Measurements from ENCODE around the gene COMMD1. TPM values are rescaled to one million over a fixed set of nuclear protein-coding genes. Genes with fewer than 3 reads are reported as not detected.

The COMMD1 gene
- polyA plus RNA-seq, 1 donor (not counting 4 experiments of a cell fraction or from before 2014, with no cell fraction given): 44.8 TPM

DNA sequence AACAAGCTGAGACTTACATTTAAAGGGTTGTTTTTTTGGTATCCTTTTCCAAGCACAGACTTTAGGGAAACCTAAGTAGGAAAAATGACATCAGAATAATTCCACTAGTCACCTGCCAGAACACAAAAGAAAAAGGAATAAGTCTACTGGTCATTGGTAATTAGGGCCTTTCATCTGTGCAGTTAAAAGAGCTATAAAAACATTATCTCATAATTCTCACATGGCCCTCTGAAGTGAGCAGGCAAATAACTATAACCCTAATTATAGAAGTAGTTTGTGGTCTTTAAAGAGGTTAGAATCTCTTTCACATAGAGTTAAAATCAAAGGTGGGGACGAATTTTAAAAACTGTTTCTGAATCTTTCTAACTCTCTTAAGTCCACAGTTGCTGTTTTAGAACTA is 179.3 kb downstream of the COMMD1 start:
- FAIRE-seq (no peak), DNase-seq (ENCODE audit: low read depth, low spot score) (no peak)
- dilution Hi-C loops (cut with MboI; ENCODE audit: extremely low pct_ligation_motif_present, low sequenced_read_pairs): no loop called here

DNA sequence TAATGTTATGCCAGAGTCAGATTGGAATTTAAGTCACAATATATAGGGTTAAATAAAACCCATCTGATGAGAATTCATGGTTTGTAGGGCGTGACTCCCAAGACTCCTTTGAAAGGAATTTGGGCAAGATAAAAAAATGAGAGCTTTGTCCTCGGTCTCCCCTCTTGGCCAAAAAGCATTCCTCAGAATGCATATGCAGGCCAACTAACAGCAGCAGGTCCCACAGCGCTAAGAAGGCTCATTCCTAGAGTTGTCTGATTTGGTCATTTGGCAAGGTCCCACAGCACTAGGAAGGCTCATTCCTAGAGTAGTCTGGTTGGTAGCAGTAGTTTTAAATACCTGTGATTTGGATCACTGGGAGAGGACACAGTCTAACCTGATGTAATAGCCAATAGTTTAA is 184.2 kb downstream of the COMMD1 start:
- Histone ChIP-seq H3K9me3 (ENCODE audit: control insufficient read depth, low read depth, low read length) (no peaks in the 10 kb centered on the region), H3K4me2 (ENCODE audit: control insufficient read depth, extremely low read depth, insufficient read depth, low read depth, low read length) (no peak overlapping the region), H3K36me3 (ENCODE audit: control insufficient read depth in 2 of 2, extremely low read depth in 1 of 2, insufficient read depth in 2 of 2, low read length in 2 of 2) (no peaks in the 10 kb centered on the region), H3K27ac (ENCODE audit: control insufficient read depth, insufficient read depth, low read length) (no peak overlapping the region), H3K27me3 (ENCODE audit: control insufficient read depth, extremely low read depth, insufficient read depth, low read length) (no peaks in the 10 kb centered on the region), H3K4me1 (ENCODE audit: control insufficient read depth, extremely low read depth, insufficient read depth, low read length) (no peaks in the 10 kb centered on the region), H3K9ac (ENCODE audit: control insufficient read depth, extremely low read depth, insufficient read depth, low read length) (no peak overlapping the region), H3K9me1 (ENCODE audit: control insufficient read depth, extremely low read depth, insufficient read depth, low read length) (no peaks in the 10 kb centered on the region), H3K4me3 (ENCODE audit: control insufficient read depth in 2 of 3, extremely low read depth in 1 of 3, insufficient read depth in 2 of 3, low read depth in 1 of 3, low read length in 3 of 3) (no peak overlapping the region), H2AFZ (ENCODE audit: control insufficient read depth, low read length) (no peak overlapping the region), H4K20me1 (ENCODE audit: control insufficient read depth, extremely low read depth, insufficient read depth, low read length) (no peaks in the 10 kb centered on the region), H3K79me2 (ENCODE audit: control insufficient read depth, insufficient read depth, low read length) (no peaks in the 10 kb centered on the region)
- DNase-seq (ENCODE audit: low read depth, low spot score): no peak
- no peak for FAIRE-seq
- TF ChIP-seq EZH2 (IDR thresholded peaks at IDR 0.05; ENCODE audit: low read length): no peak
- TF ChIP-seq, protein P1, sequence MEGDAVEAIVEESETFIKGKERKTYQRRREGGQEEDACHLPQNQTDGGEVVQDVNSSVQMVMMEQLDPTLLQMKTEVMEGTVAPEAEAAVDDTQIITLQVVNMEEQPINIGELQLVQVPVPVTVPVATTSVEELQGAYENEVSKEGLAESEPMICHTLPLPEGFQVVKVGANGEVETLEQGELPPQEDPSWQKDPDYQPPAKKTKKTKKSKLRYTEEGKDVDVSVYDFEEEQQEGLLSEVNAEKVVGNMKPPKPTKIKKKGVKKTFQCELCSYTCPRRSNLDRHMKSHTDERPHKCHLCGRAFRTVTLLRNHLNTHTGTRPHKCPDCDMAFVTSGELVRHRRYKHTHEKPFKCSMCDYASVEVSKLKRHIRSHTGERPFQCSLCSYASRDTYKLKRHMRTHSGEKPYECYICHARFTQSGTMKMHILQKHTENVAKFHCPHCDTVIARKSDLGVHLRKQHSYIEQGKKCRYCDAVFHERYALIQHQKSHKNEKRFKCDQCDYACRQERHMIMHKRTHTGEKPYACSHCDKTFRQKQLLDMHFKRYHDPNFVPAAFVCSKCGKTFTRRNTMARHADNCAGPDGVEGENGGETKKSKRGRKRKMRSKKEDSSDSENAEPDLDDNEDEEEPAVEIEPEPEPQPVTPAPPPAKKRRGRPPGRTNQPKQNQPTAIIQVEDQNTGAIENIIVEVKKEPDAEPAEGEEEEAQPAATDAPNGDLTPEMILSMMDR (optimal IDR thresholded peaks at IDR 0.05 in 1 of 3, IDR thresholded peaks at IDR 0.05 in 1 of 3, conservative IDR thresholded peaks at IDR 0.05 in 1 of 3; ENCODE audit: extremely low read depth in 1 of 3, insufficient read depth in 2 of 3, low read length in 3 of 3): no peak
- dilution Hi-C loops (cut with MboI; ENCODE audit: extremely low pct_ligation_motif_present, low sequenced_read_pairs): no loop called here

More for the DNA sequence above, 179.3 kb downstream of the COMMD1 start:
- no peaks in the 10 kb centered on the region for H4K20me1 ChIP-seq (ENCODE audit: control insufficient read depth, extremely low read depth, insufficient read depth, low read length)
- no peaks in the 10 kb centered on the region for H3K9me3 ChIP-seq (ENCODE audit: control insufficient read depth, low read depth, low read length)
- H3K27ac ChIP-seq (ENCODE audit: control insufficient read depth, insufficient read depth, low read length): no peak overlapping the region
- H3K9ac ChIP-seq (ENCODE audit: control insufficient read depth, extremely low read depth, insufficient read depth, low read length): no peak overlapping the region
- no peaks in the 10 kb centered on the region for H3K9me1 ChIP-seq (ENCODE audit: control insufficient read depth, extremely low read depth, insufficient read depth, low read length)
- H2AFZ ChIP-seq (ENCODE audit: control insufficient read depth, low read length): no peak overlapping the region
- H3K36me3 ChIP-seq (ENCODE audit: control insufficient read depth in 2 of 2, extremely low read depth in 1 of 2, insufficient read depth in 2 of 2, low read length in 2 of 2): no peaks in the 10 kb centered on the region
- H3K27me3 ChIP-seq (ENCODE audit: control insufficient read depth, extremely low read depth, insufficient read depth, low read length): no peaks in the 10 kb centered on the region
- H3K4me1 ChIP-seq (ENCODE audit: control insufficient read depth, extremely low read depth, insufficient read depth, low read length): no peaks in the 10 kb centered on the region
- TF ChIP-seq, protein P1 (optimal IDR thresholded peaks at IDR 0.05 in 1 of 3, IDR thresholded peaks at IDR 0.05 in 1 of 3, conservative IDR thresholded peaks at IDR 0.05 in 1 of 3; ENCODE audit: extremely low read depth in 1 of 3, insufficient read depth in 2 of 3, low read length in 3 of 3): no peak
- no peak for TF ChIP-seq EZH2 (IDR thresholded peaks at IDR 0.05; ENCODE audit: low read length)
- H3K79me2 ChIP-seq (ENCODE audit: control insufficient read depth, insufficient read depth, low read length): no peaks in the 10 kb centered on the region
- H3K4me3 ChIP-seq (ENCODE audit: control insufficient read depth in 2 of 3, extremely low read depth in 1 of 3, insufficient read depth in 2 of 3, low read depth in 1 of 3, low read length in 3 of 3): no peak overlapping the region
- no peak overlapping the region for H3K4me2 ChIP-seq (ENCODE audit: control insufficient read depth, extremely low read depth, insufficient read depth, low read depth, low read length)
